H9 (cell line): ENCODE data around the gene ACSF3. TPM values are rescaled to one million over a fixed set of nuclear protein-coding genes. Genes with fewer than 3 reads are reported as not detected.

Experiments used
- DNase-seq: peaks from one replicate; pipeline ENCODE4 v3.0.0-alpha.2; 2017
- H2AFZ ChIP-seq: one replicate; pipeline ENCODE4 v1.6.1; 2013; ENCODE audit warnings: mild to moderate bottlenecking, low read length, control low read depth, moderate library complexity
- H2AK5ac ChIP-seq: 2 replicates; pipeline ENCODE4 v1.6.1; 2013; ENCODE audit warnings: low read length, control low read depth, mixed read lengths; ENCODE audit not compliant: insufficient read length
- H2BK120ac ChIP-seq: one replicate; pipeline ENCODE4 v1.6.1; 2013; ENCODE audit warnings: low read depth, mild to moderate bottlenecking, low read length, control low read depth, inconsistent platforms; ENCODE audit not compliant: poor library complexity, severe bottlenecking
- H2BK12ac ChIP-seq: 2 replicates; pipeline ENCODE4 v1.6.1; 2013; ENCODE audit warnings: low read length, control low read depth, mixed read lengths, low read depth; ENCODE audit not compliant: insufficient read length
- H2BK15ac ChIP-seq: 2 replicates; pipeline ENCODE4 v1.6.1; 2013; ENCODE audit warnings: low read depth, low read length, control low read depth
- H2BK20ac ChIP-seq: one replicate; pipeline ENCODE4 v1.6.1; 2013; ENCODE audit warnings: low read depth, mild to moderate bottlenecking, low read length, control low read depth, inconsistent platforms; ENCODE audit not compliant: poor library complexity, severe bottlenecking
- H2BK5ac ChIP-seq: 2 replicates; pipeline ENCODE4 v1.6.1; 2013; ENCODE audit warnings: low read length, control low read depth, mixed read lengths; ENCODE audit not compliant: insufficient read length
- H3K14ac ChIP-seq: 2 replicates; pipeline ENCODE4 v1.6.1; 2013; ENCODE audit warnings: low read length, control low read depth; ENCODE audit not compliant: insufficient read depth
- H3K18ac ChIP-seq: 2 replicates; pipeline ENCODE4 v1.6.1; 2013; ENCODE audit warnings: low read depth, mild to moderate bottlenecking, mixed read lengths, low read length, control low read depth; ENCODE audit not compliant: insufficient read length
- H3K23ac ChIP-seq: 2 replicates; pipeline ENCODE4 v1.6.1; 2013; ENCODE audit warnings: low read length, control low read depth, mixed read lengths, low read depth; ENCODE audit not compliant: insufficient read length
- H3K23me2 ChIP-seq: 2 replicates; pipeline ENCODE4 v1.6.1; 2013; ENCODE audit warnings: low read depth, mild to moderate bottlenecking, mixed read lengths, low read length, control low read depth; ENCODE audit not compliant: insufficient read length, poor library complexity, severe bottlenecking
- H3K27ac ChIP-seq: 2 replicates; pipeline ENCODE4 v1.5.1; 2013; ENCODE audit warnings: low read length, control low read depth, mixed read lengths, low read depth; ENCODE audit not compliant: insufficient read length
- H3K27me3 ChIP-seq: 2 replicates; pipeline ENCODE4 v1.6.1; 2013; ENCODE audit warnings: low read length, control low read depth, inconsistent platforms; ENCODE audit not compliant: insufficient read depth
- H3K4ac ChIP-seq: 2 replicates; pipeline ENCODE4 v1.6.1; 2013; ENCODE audit warnings: low read depth, mild to moderate bottlenecking, control low read depth, inconsistent platforms, low read length, moderate library complexity
- H3K4me1 ChIP-seq: 2 replicates; pipeline ENCODE4 v1.6.1; 2013; ENCODE audit warnings: low read length, control low read depth, inconsistent platforms; ENCODE audit not compliant: insufficient read depth
- H3K4me2 ChIP-seq: 2 replicates; pipeline ENCODE4 v1.6.1; 2013; ENCODE audit warnings: low read length, control low read depth, mixed read lengths; ENCODE audit not compliant: insufficient read length, insufficient read depth
- H3K56ac ChIP-seq: 2 replicates; pipeline ENCODE4 v1.6.1; 2013; ENCODE audit warnings: low read depth, mild to moderate bottlenecking, mixed read lengths, low read length, control low read depth; ENCODE audit not compliant: insufficient read length
- H3K79me1 ChIP-seq: 2 replicates; pipeline ENCODE4 v1.6.1; 2013; ENCODE audit warnings: low read depth, mild to moderate bottlenecking, moderate library complexity, low read length, control low read depth, inconsistent platforms; ENCODE audit not compliant: insufficient read depth, poor library complexity, severe bottlenecking
- H3K79me2 ChIP-seq: 2 replicates; pipeline ENCODE4 v1.6.1; 2013; ENCODE audit warnings: low read length, control low read depth, inconsistent platforms; ENCODE audit not compliant: insufficient read depth
- H3K9ac ChIP-seq: 2 replicates; pipeline ENCODE4 v1.6.1; 2013; ENCODE audit warnings: low read length, control low read depth, mixed read lengths; ENCODE audit not compliant: insufficient read length; ENCODE audit errors: extremely low read depth
- H3K9me3 ChIP-seq: one replicate; pipeline ENCODE4 v1.6.1; 2013; ENCODE audit warnings: low read depth, low read length, inconsistent platforms; ENCODE audit not compliant: control insufficient read depth
- H3T11ph ChIP-seq: one replicate; pipeline ENCODE4 v1.6.1; 2013; ENCODE audit warnings: mild to moderate bottlenecking, low read length, control low read depth, inconsistent platforms
- H4K20me1 ChIP-seq: one replicate; pipeline ENCODE4 v1.6.1; 2013; ENCODE audit not compliant: control insufficient read depth, insufficient read length, insufficient read depth
- H4K5ac ChIP-seq: 2 replicates; pipeline ENCODE4 v1.6.1; 2013; ENCODE audit warnings: low read depth, mild to moderate bottlenecking, mixed read lengths, low read length, control low read depth; ENCODE audit not compliant: insufficient read length
- H4K8ac ChIP-seq: replicated peaks from 2 replicates; pipeline ENCODE4 v1.6.1; 2013; ENCODE audit warnings: low read length, control low read depth, mixed read lengths, low read depth; ENCODE audit not compliant: insufficient read length
- H4K91ac ChIP-seq: 2 replicates; pipeline ENCODE4 v1.6.1; 2013; ENCODE audit warnings: low read depth, mild to moderate bottlenecking, moderate library complexity, mixed read lengths, low read length, control low read depth; ENCODE audit not compliant: insufficient read length
- H3K27ac Mint-ChIP-seq, 3 experiments: 2 replicates in 2 of 3; 3 replicates in 1 of 3; pipeline ENCODE4 v1.8.0; 2020 to 2021; ENCODE audit warnings: mixed read lengths in 3 of 3, mild to moderate bottlenecking in 1 of 3, moderate library complexity in 1 of 3
- H3K27me3 Mint-ChIP-seq: 2 replicates; pipeline ENCODE4 v1.8.0; 2021; ENCODE audit warnings: low read depth, mild to moderate bottlenecking, moderate library complexity, mixed read lengths
- H3K36me3 Mint-ChIP-seq, 3 experiments: 2 replicates in 2 of 3; 3 replicates in 1 of 3; pipeline ENCODE4 v1.8.0; 2020 to 2021; ENCODE audit warnings: low read depth in 3 of 3, mixed read lengths in 3 of 3; ENCODE audit not compliant: insufficient read depth in 1 of 3
- H3K4me1 Mint-ChIP-seq, 2 experiments: 2 replicates each; pipeline ENCODE4 v1.8.0; 2020; ENCODE audit warnings: mixed read lengths in 2 of 2
- H3K4me3 Mint-ChIP-seq, 2 experiments: 2 replicates in 1 of 2; 3 replicates in 1 of 2; pipeline ENCODE4 v1.8.0; 2020 to 2021; ENCODE audit warnings: mild to moderate bottlenecking in 2 of 2, mixed read lengths in 2 of 2, moderate library complexity in 1 of 2
- H3K9me3 Mint-ChIP-seq, 2 experiments: 2 replicates in 1 of 2; 3 replicates in 1 of 2; pipeline ENCODE4 v1.8.0; 2020; ENCODE audit warnings: mild to moderate bottlenecking in 2 of 2, mixed read lengths in 2 of 2, moderate library complexity in 1 of 2
- CTCF ChIP-seq: fragments of 200-600 bp; sonication (generic); conservative IDR thresholded peaks from 3 replicates; pipeline ENCODE4 v1.8.0; 2021; ENCODE audit warnings: antibody characterized with exemption, mild to moderate bottlenecking
- WGBS: extraction: QIAGEN DNeasy Blood & Tissue Kit; methylation state at CpG from one replicate; pipeline ENCODE4 v1.1.7; 2013; ENCODE audit warnings: missing lambda C conversion rate, low lambda C conversion rate, mixed read lengths; ENCODE audit not compliant: insufficient read length; ENCODE audit errors: extremely low coverage; 5-methylcytosine and 5-hydroxymethylcytosine counted together
- total RNA-seq: library from RNA; stranded (reverse); gene quantifications from 2 replicates; pipeline ENCODE4 v1.2.1, GENCODE V29; 2021

Gene ACSF3
- total RNA-seq, 1 experiment from 2014 or later: 31.3 TPM

DNA sequence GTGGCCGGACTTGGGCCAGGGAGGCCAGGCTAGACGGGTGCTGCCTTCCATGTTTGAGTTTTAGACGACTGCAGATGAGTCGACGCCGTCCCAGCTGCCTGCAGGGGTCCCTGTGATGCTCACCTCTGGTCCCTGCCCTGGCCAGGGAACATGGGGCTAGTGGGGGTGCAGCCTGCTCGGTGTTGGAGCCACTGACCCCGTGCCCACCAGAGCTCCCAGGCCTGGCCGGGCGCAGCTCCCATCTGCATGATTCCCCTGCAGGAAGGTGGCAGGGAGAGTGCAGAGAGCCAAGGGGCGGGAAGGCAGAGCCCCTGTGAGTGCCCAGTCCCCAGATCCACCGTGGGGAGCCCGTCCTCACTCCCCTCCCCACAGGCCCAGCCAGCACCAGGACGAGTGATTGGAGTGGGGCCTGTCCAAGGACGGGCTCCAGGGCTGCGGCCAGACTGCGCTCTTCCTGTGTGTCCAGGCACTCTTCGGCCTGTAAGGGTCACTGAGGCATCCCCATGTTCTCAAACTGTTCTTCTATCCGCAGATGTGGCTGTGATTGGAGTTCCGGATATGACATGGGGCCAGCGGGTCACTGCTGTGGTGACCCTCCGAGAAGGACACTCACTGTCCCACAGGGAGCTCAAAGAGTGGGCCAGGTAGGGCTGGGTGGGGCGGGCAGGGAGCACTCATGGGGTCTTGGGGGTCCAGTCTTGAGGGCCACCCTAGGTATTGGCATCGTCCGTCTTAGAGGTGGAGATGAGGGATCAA lies 51.9 kb downstream of the ACSF3 start:
- Histone ChIP-seq H3K56ac (no peak overlapping the region), H2BK5ac (no peak overlapping the region), H3K79me2 (no peaks in the 10 kb centered on the region), H2AFZ (no peak overlapping the region), H3K23ac (no peak overlapping the region), H3K9me3 (peaks cover 14% of the 10 kb centered on the region), H3K23me2 (no peaks in the 10 kb centered on the region), H2BK20ac (no peak overlapping the region), H4K91ac (no peak overlapping the region), H3K4me2 (no peak overlapping the region), H2BK120ac (no peak overlapping the region), H3K4ac (no peak overlapping the region), H4K20me1 (no peaks in the 10 kb centered on the region), H2BK15ac (no peak overlapping the region), H3K79me1 (no peaks in the 10 kb centered on the region), H4K8ac (no peak overlapping the region), H3K27ac (no peak overlapping the region), H3K27me3 (no peaks in the 10 kb centered on the region), H3K18ac (no peak overlapping the region), H2BK12ac (no peak overlapping the region), H2AK5ac (no peak overlapping the region), H3K4me1 (no peaks in the 10 kb centered on the region), H3T11ph (no peak overlapping the region), H3K9ac (no peak overlapping the region), H4K5ac (no peak overlapping the region), H3K14ac (no peak overlapping the region)
- DNase-seq: no peak
- Mint-ChIP-seq H3K27me3 (no peaks in the 10 kb centered on the region; the same call in 1 of the 2 replicates), H3K36me3 (peaks cover 27 to 51% (median 46%) of the 10 kb centered on the region in 3 experiments), H3K4me1 (no peaks in the 10 kb centered on the region), H3K27ac (no peak overlapping the region), H3K9me3 (peaks cover 12 to 24% of the 10 kb centered on the region in 2 experiments; a peak in 4 of 5 replicates), H3K4me3 (no peak overlapping the region)
- WGBS: no CpG with 5 or more reads among the region's 25 CpGs
- no peak for TF ChIP-seq CTCF
